ENCODE data around the gene PIP5K1B. TPM values are rescaled to one million over a fixed set of nuclear protein-coding genes. Genes with fewer than 3 reads are reported as not detected.

PIP5K1B gene
- total and polyA plus RNA-seq, 2 of the 13 experiments (the other 11 are each of a cell fraction or from before 2014, with no cell fraction given): 15.8 to 17.5 TPM

DNA sequence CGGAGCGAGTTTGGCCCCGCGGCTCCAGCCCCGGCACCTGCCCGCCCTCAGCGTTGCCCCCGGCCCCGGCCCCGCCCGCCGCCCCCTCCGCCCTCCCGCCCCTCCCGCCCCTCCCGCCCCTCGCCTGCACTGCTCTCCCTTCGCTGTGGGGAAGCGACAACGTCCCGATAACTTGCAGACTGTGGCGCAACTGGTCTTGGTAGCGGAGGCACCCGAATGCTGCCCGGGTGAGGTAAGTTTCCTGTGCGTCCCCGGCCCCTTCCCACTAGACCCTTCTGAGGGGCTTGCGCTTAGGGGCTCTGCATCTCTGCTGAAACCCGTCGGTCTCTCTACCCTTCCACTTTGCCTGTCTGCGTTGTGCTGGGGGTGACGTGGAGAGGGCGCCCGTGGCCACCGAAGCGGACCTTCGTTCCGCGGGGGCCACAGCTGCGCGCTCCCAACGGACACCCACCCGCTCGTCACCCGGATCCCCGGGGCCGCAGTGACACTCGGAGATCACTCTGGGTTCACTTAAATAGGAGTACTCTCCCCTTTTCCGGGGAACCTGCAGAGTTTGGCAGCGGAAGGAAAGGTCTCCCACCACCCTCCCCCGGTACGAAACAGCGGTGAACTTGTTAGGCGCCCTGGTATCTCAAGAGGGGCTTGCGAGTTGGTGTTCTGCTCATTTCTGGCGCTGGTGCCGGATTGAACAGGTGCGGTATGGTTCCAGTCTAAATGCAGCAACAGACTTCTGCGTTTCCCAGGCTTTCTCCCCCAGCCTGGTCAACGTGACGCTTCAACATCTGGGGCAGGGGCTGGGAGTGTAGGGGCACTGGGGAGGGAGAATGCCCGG, 707 bp downstream of the PIP5K1B start (continued):
- TF ChIP-seq, protein P1, sequence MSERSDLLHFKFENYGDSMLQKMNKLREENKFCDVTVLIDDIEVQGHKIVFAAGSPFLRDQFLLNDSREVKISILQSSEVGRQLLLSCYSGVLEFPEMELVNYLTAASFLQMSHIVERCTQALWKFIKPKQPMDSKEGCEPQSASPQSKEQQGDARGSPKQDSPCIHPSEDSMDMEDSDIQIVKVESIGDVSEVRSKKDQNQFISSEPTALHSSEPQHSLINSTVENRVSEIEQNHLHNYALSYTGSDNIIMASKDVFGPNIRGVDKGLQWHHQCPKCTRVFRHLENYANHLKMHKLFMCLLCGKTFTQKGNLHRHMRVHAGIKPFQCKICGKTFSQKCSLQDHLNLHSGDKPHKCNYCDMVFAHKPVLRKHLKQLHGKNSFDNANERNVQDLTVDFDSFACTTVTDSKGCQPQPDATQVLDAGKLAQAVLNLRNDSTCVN (CRISPR knock-in tag; IDR thresholded peaks at IDR 0.05; ENCODE audit: borderline replicate concordance): no peak
- TF ChIP-seq, protein P2, sequence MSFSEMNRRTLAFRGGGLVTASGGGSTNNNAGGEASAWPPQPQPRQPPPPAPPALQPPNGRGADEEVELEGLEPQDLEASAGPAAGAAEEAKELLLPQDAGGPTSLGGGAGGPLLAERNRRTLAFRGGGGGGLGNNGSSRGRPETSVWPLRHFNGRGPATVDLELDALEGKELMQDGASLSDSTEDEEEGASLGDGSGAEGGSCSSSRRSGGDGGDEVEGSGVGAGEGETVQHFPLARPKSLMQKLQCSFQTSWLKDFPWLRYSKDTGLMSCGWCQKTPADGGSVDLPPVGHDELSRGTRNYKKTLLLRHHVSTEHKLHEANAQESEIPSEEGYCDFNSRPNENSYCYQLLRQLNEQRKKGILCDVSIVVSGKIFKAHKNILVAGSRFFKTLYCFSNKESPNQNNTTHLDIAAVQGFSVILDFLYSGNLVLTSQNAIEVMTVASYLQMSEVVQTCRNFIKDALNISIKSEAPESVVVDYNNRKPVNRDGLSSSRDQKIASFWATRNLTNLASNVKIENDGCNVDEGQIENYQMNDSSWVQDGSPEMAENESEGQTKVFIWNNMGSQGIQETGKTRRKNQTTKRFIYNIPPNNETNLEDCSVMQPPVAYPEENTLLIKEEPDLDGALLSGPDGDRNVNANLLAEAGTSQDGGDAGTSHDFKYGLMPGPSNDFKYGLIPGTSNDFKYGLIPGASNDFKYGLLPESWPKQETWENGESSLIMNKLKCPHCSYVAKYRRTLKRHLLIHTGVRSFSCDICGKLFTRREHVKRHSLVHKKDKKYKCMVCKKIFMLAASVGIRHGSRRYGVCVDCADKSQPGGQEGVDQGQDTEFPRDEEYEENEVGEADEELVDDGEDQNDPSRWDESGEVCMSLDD (CRISPR knock-in tag; IDR thresholded peaks at IDR 0.05; ENCODE audit: borderline replicate concordance): peak; percentile 67; the same call in 1 of the 2 replicates
- no peak for TF ChIP-seq TIGD3 (CRISPR knock-in tag; IDR thresholded peaks at IDR 0.05; ENCODE audit: borderline replicate concordance)
- TF ChIP-seq ZNF430 (CRISPR knock-in tag; IDR thresholded peaks at IDR 0.05): no peak
- TF ChIP-seq REPIN1 (CRISPR knock-in tag; IDR thresholded peaks at IDR 0.05; ENCODE audit: borderline replicate concordance, low read depth): no peak
- no peak for TF ChIP-seq E2F1 (CRISPR knock-in tag; IDR thresholded peaks at IDR 0.05)
- no peak for TF ChIP-seq NFYC (CRISPR knock-in tag; IDR thresholded peaks at IDR 0.05)
- TF ChIP-seq ZFP82 (CRISPR knock-in tag; IDR thresholded peaks at IDR 0.05; ENCODE audit: borderline replicate concordance): no peak
- TF ChIP-seq ZNF503 (CRISPR knock-in tag; IDR thresholded peaks at IDR 0.05): no peak
- TF ChIP-seq ZNF501 (CRISPR knock-in tag; IDR thresholded peaks at IDR 0.05): no peak
- no peak for TF ChIP-seq ZNF30 (CRISPR knock-in tag; IDR thresholded peaks at IDR 0.05)
- no peak for TF ChIP-seq ATF1 (CRISPR knock-in tag; IDR thresholded peaks at IDR 0.05)
- TF ChIP-seq ZNF678 (CRISPR knock-in tag; IDR thresholded peaks at IDR 0.05): no peak
- TF ChIP-seq ZNF354B (CRISPR knock-in tag; IDR thresholded peaks at IDR 0.05): no peak
- TF ChIP-seq NR2F1 (CRISPR knock-in tag; IDR thresholded peaks at IDR 0.05): no peak
- TF ChIP-seq, protein P3, sequence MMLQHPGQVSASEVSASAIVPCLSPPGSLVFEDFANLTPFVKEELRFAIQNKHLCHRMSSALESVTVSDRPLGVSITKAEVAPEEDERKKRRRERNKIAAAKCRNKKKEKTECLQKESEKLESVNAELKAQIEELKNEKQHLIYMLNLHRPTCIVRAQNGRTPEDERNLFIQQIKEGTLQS (CRISPR knock-in tag; IDR thresholded peaks at IDR 0.05): peak; percentile 11; the same call in 1 of the 2 replicates
- TF ChIP-seq SCMH1 (CRISPR knock-in tag; IDR thresholded peaks at IDR 0.05; ENCODE audit: borderline replicate concordance): no peak
- no peak for TF ChIP-seq NCOA1 (CRISPR knock-in tag; IDR thresholded peaks at IDR 0.05)
